GM19395 (cell line): ENCODE measurements around the gene ANGPTL2.

ENCODE experiments used
- ATAC-seq: cut with Tn5 transposase; IDR thresholded peaks from one replicate; pipeline ENCODE4 v1.9.1; 2021; ENCODE audit warnings: mild to moderate bottlenecking, moderate library complexity; ENCODE audit not compliant: unreplicated experiment

The ANGPTL2 gene

GRCh38 chr9:127118597-127119319 is 3.7 kb downstream of the ANGPTL2 start:
- no peak for ATAC-seq

GRCh38 chr9:127117801-127118200 is 4.6 kb downstream of the ANGPTL2 start:
- ATAC-seq, result no peak

- no peak for ATAC-seq
Observed at GRCh38 chr9:127116957-127117356, 5.5 kb downstream of the ANGPTL2 start.

GRCh38 chr9:127116088-127116726 is 6.2 kb downstream of the ANGPTL2 start:
- no peak for ATAC-seq

- ATAC-seq, result no peak
Observed at GRCh38 chr9:127114606-127115005, 7.8 kb downstream of the ANGPTL2 start.

GRCh38 chr9:127113191-127113972 is 9.1 kb downstream of the ANGPTL2 start:
- ATAC-seq, result no peak

GRCh38 chr9:127112735-127113161 is 9.7 kb downstream of the ANGPTL2 start:
- ATAC-seq, result no peak

GRCh38 chr9:127112056-127112455 is 10.4 kb downstream of the ANGPTL2 start:
- ATAC-seq, result no peak

- ATAC-seq, result no peak
Observed at GRCh38 chr9:127109212-127109711, 13.2 kb downstream of the ANGPTL2 start.

- ATAC-seq, result no peak
Observed at GRCh38 chr9:127107929-127108876, 14.2 kb downstream of the ANGPTL2 start.

GRCh38 chr9:127107171-127107928 is 15.1 kb downstream of the ANGPTL2 start:
- no peak for ATAC-seq

GRCh38 chr9:127106466-127106855 is 16.0 kb downstream of the ANGPTL2 start:
- no peak for ATAC-seq

GRCh38 chr9:127105805-127106465 is 16.5 kb downstream of the ANGPTL2 start:
- no peak for ATAC-seq

GRCh38 chr9:127104581-127105311 is 17.7 kb downstream of the ANGPTL2 start:
- no peak for ATAC-seq

GRCh38 chr9:127102788-127103187 is 19.6 kb downstream of the ANGPTL2 start:
- no peak for ATAC-seq

- no peak for ATAC-seq
Observed at GRCh38 chr9:127102176-127102575, 20.3 kb downstream of the ANGPTL2 start.

GRCh38 chr9:127099664-127100063 is 22.8 kb downstream of the ANGPTL2 start:
- ATAC-seq, result no peak

GRCh38 chr9:127098916-127099553 is 23.4 kb downstream of the ANGPTL2 start:
- no peak for ATAC-seq
